ENCODE data around the gene SAA4. TPM values are rescaled to one million over a fixed set of nuclear protein-coding genes. Genes with fewer than 3 reads are reported as not detected.

SAA4 gene
- total and polyA plus RNA-seq, 8 donors, result 3.7 TPM; not detected in 7

- Histone ChIP-seq H3K27me3 (no peaks in the 10 kb centered on the region), H3K36me3 (no peaks in the 10 kb centered on the region), H3K27ac (no peak overlapping the region), H3K4me1 (no peaks in the 10 kb centered on the region), H3K4me3 (no peak overlapping the region), H3K9me3 (no peaks in the 10 kb centered on the region)
- intact Hi-C loops (cut with DNase I), result no loop called here
- DNase-seq, result no peak
- TF ChIP-seq CTCF (IDR thresholded peaks at IDR 0.05), result no peak
- no peak for ATAC-seq
Observed at GRCh38 chr11:18245396-18245795, 8.8 kb upstream of the SAA4 start.

GRCh38 chr11:18243783-18244362 is 7.3 kb upstream of the SAA4 start:
- peaks cover 0 to 7% of the 10 kb centered on the region in 2 donors for H3K27me3 ChIP-seq
- H3K36me3 ChIP-seq, result no peaks in the 10 kb centered on the region
- H3K4me3 ChIP-seq, result no peak overlapping the region
- ATAC-seq, result peak; percentile 91
- no peaks in the 10 kb centered on the region for H3K9me3 ChIP-seq
- no peak overlapping the region for H3K27ac ChIP-seq
- peak in 3 of 4 donors; percentile 1 to 43 (median 29) for DNase-seq
- peak; percentile 73 to 80 for TF ChIP-seq CTCF (IDR thresholded peaks at IDR 0.05)
- no peaks in the 10 kb centered on the region for H3K4me1 ChIP-seq
- intact Hi-C loops (cut with DNase I), result no loop called here

GRCh38 chr11:18239655-18240054 is 3.1 kb upstream of the SAA4 start:
- Histone ChIP-seq H3K4me3 (no peak overlapping the region), H3K27me3 (peaks cover 0 to 31% of the 10 kb centered on the region in 2 donors), H3K36me3 (no peaks in the 10 kb centered on the region), H3K9me3 (no peaks in the 10 kb centered on the region), H3K4me1 (no peaks in the 10 kb centered on the region), H3K27ac (no peak overlapping the region)
- no peak for DNase-seq
- intact Hi-C loops (cut with DNase I), result no loop called here
- no peak for TF ChIP-seq CTCF (IDR thresholded peaks at IDR 0.05)
- no peak for ATAC-seq

GRCh38 chr11:18235394-18236334 is 938 bp downstream of the SAA4 start:
- DNase-seq (no peak), ATAC-seq (no peak)
- intact Hi-C loops (cut with DNase I), result no loop called here
- Histone ChIP-seq H3K27ac (no peak overlapping the region), H3K4me3 (no peak overlapping the region), H3K27me3 (peaks cover 0 to 31% of the 10 kb centered on the region in 2 donors), H3K36me3 (no peaks in the 10 kb centered on the region), H3K4me1 (no peaks in the 10 kb centered on the region), H3K9me3 (no peaks in the 10 kb centered on the region)
- TF ChIP-seq CTCF (IDR thresholded peaks at IDR 0.05), result no peak

GRCh38 chr11:18233912-18234311 is 2.7 kb downstream of the SAA4 start:
- intact Hi-C loops (cut with DNase I), result no loop called here
- no peak for DNase-seq
- no peak for TF ChIP-seq CTCF (IDR thresholded peaks at IDR 0.05)
- Histone ChIP-seq H3K4me3 (no peak overlapping the region), H3K27ac (no peak overlapping the region), H3K36me3 (no peaks in the 10 kb centered on the region), H3K27me3 (peaks cover 0 to 24% of the 10 kb centered on the region in 2 donors), H3K4me1 (no peaks in the 10 kb centered on the region), H3K9me3 (no peaks in the 10 kb centered on the region)
- no peak for ATAC-seq
